Neural cell (in vitro differentiated cells): ENCODE results near the gene ZNF761.

Experiments used
- EP300 ChIP-seq: fragments of 450-650 bp; conservative IDR thresholded peaks from 2 replicates; pipeline ENCODE4 v1.6.1; 2014; ENCODE audit warnings: antibody characterized with exemption, mild to moderate bottlenecking, moderate library complexity; ENCODE audit not compliant: poor library complexity, severe bottlenecking
- EZH2 ChIP-seq: fragments of 200-600, 300-800 bp; shearing (Covaris generic), sonication (generic); IDR thresholded peaks from 2 replicates; pipeline ENCODE4 v1.6.1; 2014; ENCODE audit warnings: antibody characterized with exemption, low read length, borderline replicate concordance, mild to moderate bottlenecking; ENCODE audit not compliant: insufficient read depth, poor library complexity, severe bottlenecking
- SMC3 ChIP-seq: fragments of 450-650 bp; conservative IDR thresholded peaks from 2 replicates; pipeline ENCODE4 v1.6.1; 2014; ENCODE audit warnings: antibody characterized with exemption, mild to moderate bottlenecking, moderate library complexity; ENCODE audit not compliant: poor library complexity
- TAF1 ChIP-seq: IDR thresholded peaks from 2 replicates; pipeline ENCODE4 v1.6.1; 2012; ENCODE audit warnings: low read depth
- TF ChIP-seq, protein P1 (sequence below): fragments of 450-650 bp; IDR thresholded peaks from 2 replicates; pipeline ENCODE4 v1.5.1; 2014; ENCODE audit warnings: antibody characterized with exemption, mild to moderate bottlenecking, moderate library complexity; ENCODE audit not compliant: poor library complexity, severe bottlenecking
- TF ChIP-seq, protein P2 (sequence below): IDR thresholded peaks from 2 replicates; pipeline ENCODE4 v1.6.1; 2012; ENCODE audit warnings: borderline replicate concordance

DNA sequence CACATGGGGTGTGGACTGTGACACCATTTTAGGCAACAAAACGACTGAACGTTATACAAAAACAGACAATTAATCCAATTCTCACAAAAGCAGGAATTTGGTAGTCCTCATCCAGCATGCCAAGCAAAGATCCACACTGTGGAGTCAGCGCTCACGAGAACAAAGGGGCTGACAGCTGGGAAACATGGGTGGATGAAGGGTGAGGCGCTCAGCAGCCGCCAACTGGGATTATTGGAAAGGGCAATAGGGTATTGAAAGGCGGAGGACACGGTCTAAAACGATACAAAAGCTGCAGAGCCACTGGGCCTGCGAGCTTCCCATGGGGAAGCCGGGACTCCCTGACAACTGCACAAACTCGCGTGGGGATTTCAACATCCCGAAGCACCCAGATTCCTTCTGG, 31.1 kb downstream of the ZNF761 start:
- TF ChIP-seq TAF1 (no peak), EP300 (no peak), EZH2 (no peak), SMC3 (no peak)
- TF ChIP-seq, protein P1, sequence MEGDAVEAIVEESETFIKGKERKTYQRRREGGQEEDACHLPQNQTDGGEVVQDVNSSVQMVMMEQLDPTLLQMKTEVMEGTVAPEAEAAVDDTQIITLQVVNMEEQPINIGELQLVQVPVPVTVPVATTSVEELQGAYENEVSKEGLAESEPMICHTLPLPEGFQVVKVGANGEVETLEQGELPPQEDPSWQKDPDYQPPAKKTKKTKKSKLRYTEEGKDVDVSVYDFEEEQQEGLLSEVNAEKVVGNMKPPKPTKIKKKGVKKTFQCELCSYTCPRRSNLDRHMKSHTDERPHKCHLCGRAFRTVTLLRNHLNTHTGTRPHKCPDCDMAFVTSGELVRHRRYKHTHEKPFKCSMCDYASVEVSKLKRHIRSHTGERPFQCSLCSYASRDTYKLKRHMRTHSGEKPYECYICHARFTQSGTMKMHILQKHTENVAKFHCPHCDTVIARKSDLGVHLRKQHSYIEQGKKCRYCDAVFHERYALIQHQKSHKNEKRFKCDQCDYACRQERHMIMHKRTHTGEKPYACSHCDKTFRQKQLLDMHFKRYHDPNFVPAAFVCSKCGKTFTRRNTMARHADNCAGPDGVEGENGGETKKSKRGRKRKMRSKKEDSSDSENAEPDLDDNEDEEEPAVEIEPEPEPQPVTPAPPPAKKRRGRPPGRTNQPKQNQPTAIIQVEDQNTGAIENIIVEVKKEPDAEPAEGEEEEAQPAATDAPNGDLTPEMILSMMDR = no peak
- TF ChIP-seq, protein P2, sequence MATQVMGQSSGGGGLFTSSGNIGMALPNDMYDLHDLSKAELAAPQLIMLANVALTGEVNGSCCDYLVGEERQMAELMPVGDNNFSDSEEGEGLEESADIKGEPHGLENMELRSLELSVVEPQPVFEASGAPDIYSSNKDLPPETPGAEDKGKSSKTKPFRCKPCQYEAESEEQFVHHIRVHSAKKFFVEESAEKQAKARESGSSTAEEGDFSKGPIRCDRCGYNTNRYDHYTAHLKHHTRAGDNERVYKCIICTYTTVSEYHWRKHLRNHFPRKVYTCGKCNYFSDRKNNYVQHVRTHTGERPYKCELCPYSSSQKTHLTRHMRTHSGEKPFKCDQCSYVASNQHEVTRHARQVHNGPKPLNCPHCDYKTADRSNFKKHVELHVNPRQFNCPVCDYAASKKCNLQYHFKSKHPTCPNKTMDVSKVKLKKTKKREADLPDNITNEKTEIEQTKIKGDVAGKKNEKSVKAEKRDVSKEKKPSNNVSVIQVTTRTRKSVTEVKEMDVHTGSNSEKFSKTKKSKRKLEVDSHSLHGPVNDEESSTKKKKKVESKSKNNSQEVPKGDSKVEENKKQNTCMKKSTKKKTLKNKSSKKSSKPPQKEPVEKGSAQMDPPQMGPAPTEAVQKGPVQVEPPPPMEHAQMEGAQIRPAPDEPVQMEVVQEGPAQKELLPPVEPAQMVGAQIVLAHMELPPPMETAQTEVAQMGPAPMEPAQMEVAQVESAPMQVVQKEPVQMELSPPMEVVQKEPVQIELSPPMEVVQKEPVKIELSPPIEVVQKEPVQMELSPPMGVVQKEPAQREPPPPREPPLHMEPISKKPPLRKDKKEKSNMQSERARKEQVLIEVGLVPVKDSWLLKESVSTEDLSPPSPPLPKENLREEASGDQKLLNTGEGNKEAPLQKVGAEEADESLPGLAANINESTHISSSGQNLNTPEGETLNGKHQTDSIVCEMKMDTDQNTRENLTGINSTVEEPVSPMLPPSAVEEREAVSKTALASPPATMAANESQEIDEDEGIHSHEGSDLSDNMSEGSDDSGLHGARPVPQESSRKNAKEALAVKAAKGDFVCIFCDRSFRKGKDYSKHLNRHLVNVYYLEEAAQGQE = no peak
